NT2/D1 (cell line): Measurements from ENCODE around the gene SPIB.

Experiments
- DNase-seq: peaks from one replicate; pipeline ENCODE4 v3.0.0-alpha.2; 2011; ENCODE audit warnings: low read depth, low spot score
- H3K27me3 ChIP-seq: 2 replicates; pipeline ENCODE4 v1.6.0; 2011; ENCODE audit warnings: mild to moderate bottlenecking; ENCODE audit not compliant: insufficient read length, insufficient read depth
- H3K36me3 ChIP-seq: 2 replicates; pipeline ENCODE4 v1.6.1; 2011; ENCODE audit warnings: mild to moderate bottlenecking, low read length, mixed read lengths; ENCODE audit not compliant: insufficient read depth, insufficient read length
- H3K4me1 ChIP-seq: 2 replicates; pipeline ENCODE4 v1.5.1; 2011; ENCODE audit not compliant: insufficient read depth, insufficient read length
- H3K4me3 ChIP-seq: 2 replicates; pipeline ENCODE4 v1.5.1; 2011; ENCODE audit warnings: low read depth; ENCODE audit not compliant: insufficient read length
- H3K9ac ChIP-seq: 2 replicates; pipeline ENCODE4 v1.6.0; 2011; ENCODE audit warnings: low read depth; ENCODE audit not compliant: insufficient read length
- H3K9me3 ChIP-seq: 2 replicates; pipeline ENCODE4 v1.5.1; 2011; ENCODE audit warnings: mild to moderate bottlenecking, low read length; ENCODE audit not compliant: insufficient read depth
- SUZ12 ChIP-seq: IDR thresholded peaks from 2 replicates; pipeline ENCODE4 v1.6.1; 2011; ENCODE audit not compliant: insufficient read length, insufficient read depth; ENCODE audit errors: extremely low read depth
- YY1 ChIP-seq: IDR thresholded peaks from 2 replicates; pipeline ENCODE4 v1.6.1; 2011; ENCODE audit not compliant: insufficient read length, insufficient read depth
- ZNF274 ChIP-seq: IDR thresholded peaks from 2 replicates; pipeline ENCODE4 v1.6.1; 2011; ENCODE audit warnings: mild to moderate bottlenecking, low read depth, low read length

The SPIB gene

GRCh38 chr19:50461066-50461875, 42.5 kb downstream of the SPIB start:
- no peaks in the 10 kb centered on the region for H3K27me3 ChIP-seq
- H3K4me3 ChIP-seq, result no peak overlapping the region
- H3K9ac ChIP-seq, result peak overlapping the region; percentile 42
- H3K4me1 ChIP-seq, result no peaks in the 10 kb centered on the region
- H3K9me3 ChIP-seq, result no peaks in the 10 kb centered on the region
- TF ChIP-seq SUZ12 (no peak), YY1 (no peak), ZNF274 (no peak)
- H3K36me3 ChIP-seq, result no peaks in the 10 kb centered on the region
- peak; percentile 43 for DNase-seq

DNA sequence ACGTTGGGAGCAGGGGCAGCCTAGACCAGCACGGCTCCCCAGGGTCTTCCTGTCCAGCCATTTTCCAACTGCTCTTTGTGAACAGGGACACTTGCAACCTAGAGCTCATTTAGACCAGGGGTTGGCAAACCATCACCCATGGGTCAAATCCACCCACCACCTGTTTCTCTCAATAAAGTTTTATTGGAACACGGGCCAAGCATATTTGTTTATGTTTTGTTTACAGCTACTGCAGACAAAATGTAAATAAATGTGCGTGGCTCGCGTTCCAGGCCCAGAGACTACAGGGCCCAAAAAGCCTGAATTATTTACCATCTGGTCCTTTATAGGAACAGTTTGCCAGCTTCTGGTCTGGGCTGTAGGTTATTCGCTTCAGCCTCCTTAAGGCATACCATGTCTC, 44.2 kb downstream of the SPIB start:
- Histone ChIP-seq H3K27me3 (no peaks in the 10 kb centered on the region), H3K4me1 (no peaks in the 10 kb centered on the region), H3K9ac (no peak overlapping the region), H3K36me3 (no peaks in the 10 kb centered on the region), H3K9me3 (no peaks in the 10 kb centered on the region), H3K4me3 (no peak overlapping the region)
- DNase-seq, result no peak
- TF ChIP-seq YY1, result no peak
- TF ChIP-seq ZNF274, result no peak
- no peak for TF ChIP-seq SUZ12

DNA sequence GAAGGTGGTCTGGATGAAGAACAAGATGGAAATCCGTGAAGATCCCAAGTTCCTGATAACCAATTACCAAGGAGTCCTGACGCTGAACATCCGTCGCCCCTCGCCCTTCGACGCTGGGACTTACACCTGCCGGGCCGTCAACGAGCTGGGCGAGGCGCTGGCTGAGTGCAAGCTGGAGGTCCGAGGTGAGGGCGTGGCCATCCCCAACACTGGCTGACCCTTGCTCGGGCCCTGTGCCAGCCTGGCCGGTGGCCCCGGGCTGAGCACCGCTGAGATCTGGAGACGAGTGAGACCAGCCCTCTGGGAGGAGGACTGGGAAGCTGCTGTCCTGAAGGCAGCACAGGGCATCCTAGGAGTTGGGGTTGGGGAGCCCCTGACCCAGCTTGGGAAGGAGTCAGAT, 45.6 kb downstream of the SPIB start:
- H3K9me3 ChIP-seq, result no peaks in the 10 kb centered on the region
- H3K9ac ChIP-seq, result no peak overlapping the region
- H3K27me3 ChIP-seq, result no peaks in the 10 kb centered on the region
- DNase-seq, result no peak
- H3K4me3 ChIP-seq, result no peak overlapping the region
- H3K36me3 ChIP-seq, result no peaks in the 10 kb centered on the region
- H3K4me1 ChIP-seq, result no peaks in the 10 kb centered on the region
- TF ChIP-seq YY1 (no peak), SUZ12 (no peak), ZNF274 (no peak)

GRCh38 chr19:50465000-50465399, 46.3 kb downstream of the SPIB start:
- H3K4me3 ChIP-seq, result no peak overlapping the region
- H3K27me3 ChIP-seq, result no peaks in the 10 kb centered on the region
- no peak overlapping the region for H3K9ac ChIP-seq
- no peaks in the 10 kb centered on the region for H3K9me3 ChIP-seq
- DNase-seq, result no peak
- no peaks in the 10 kb centered on the region for H3K36me3 ChIP-seq
- no peaks in the 10 kb centered on the region for H3K4me1 ChIP-seq
- TF ChIP-seq SUZ12, result no peak
- TF ChIP-seq ZNF274, result no peak
- no peak for TF ChIP-seq YY1

- Histone ChIP-seq H3K9me3 (no peaks in the 10 kb centered on the region), H3K27me3 (no peaks in the 10 kb centered on the region), H3K36me3 (no peaks in the 10 kb centered on the region), H3K4me3 (no peak overlapping the region), H3K4me1 (no peaks in the 10 kb centered on the region), H3K9ac (no peak overlapping the region)
- DNase-seq, result no peak
- no peak for TF ChIP-seq YY1
- TF ChIP-seq SUZ12, result no peak
These were observed 47.4 kb downstream of the SPIB start for GRCh38 chr19:50465986-50466705.

DNA sequence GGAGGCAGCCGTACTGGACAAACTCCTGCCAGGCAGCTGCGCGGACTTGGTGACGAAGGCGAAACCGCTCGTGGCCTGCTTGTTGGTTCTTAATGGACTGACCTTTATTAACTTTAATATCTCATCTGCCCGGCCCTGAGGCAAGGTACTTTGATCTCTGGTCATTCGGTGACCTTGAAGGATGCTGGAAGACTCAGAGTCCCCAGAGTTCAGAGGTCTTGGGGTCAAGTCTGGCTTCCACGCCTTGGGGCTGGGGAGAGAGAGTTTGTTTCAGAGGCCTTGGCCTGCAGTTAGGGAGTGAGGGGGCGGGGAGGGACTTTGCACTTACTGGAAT, 47.9 kb downstream of the SPIB start:
- H3K4me1 ChIP-seq, result no peaks in the 10 kb centered on the region
- H3K4me3 ChIP-seq, result no peak overlapping the region
- no peaks in the 10 kb centered on the region for H3K36me3 ChIP-seq
- DNase-seq, result no peak
- H3K27me3 ChIP-seq, result no peaks in the 10 kb centered on the region
- H3K9me3 ChIP-seq, result no peaks in the 10 kb centered on the region
- TF ChIP-seq YY1 (no peak), ZNF274 (no peak), SUZ12 (no peak)
- H3K9ac ChIP-seq, result no peak overlapping the region

GRCh38 chr19:50467566-50467965, 48.8 kb downstream of the SPIB start:
- DNase-seq, result no peak
- no peak overlapping the region for H3K4me3 ChIP-seq
- no peaks in the 10 kb centered on the region for H3K27me3 ChIP-seq
- no peaks in the 10 kb centered on the region for H3K9me3 ChIP-seq
- no peaks in the 10 kb centered on the region for H3K36me3 ChIP-seq
- TF ChIP-seq YY1 (no peak), ZNF274 (no peak), SUZ12 (no peak)
- no peaks in the 10 kb centered on the region for H3K4me1 ChIP-seq
- no peak overlapping the region for H3K9ac ChIP-seq
